PC-9 (cell line): ENCODE data around the gene CBX1.

Experiments used
- EZH2 ChIP-seq: fragments of 200-600 bp; sonication (generic); IDR thresholded peaks from 2 replicates; pipeline ENCODE4 v1.8.0; 2017; ENCODE audit warnings: antibody characterized with exemption, low read depth
- TF ChIP-seq, protein P1 (sequence below): fragments of 200-600 bp; sonication (generic); conservative IDR thresholded peaks from 2 replicates; pipeline ENCODE4 v1.6.1; 2017; ENCODE audit warnings: mixed run types, antibody characterized with exemption, mild to moderate bottlenecking, moderate library complexity

DNA sequence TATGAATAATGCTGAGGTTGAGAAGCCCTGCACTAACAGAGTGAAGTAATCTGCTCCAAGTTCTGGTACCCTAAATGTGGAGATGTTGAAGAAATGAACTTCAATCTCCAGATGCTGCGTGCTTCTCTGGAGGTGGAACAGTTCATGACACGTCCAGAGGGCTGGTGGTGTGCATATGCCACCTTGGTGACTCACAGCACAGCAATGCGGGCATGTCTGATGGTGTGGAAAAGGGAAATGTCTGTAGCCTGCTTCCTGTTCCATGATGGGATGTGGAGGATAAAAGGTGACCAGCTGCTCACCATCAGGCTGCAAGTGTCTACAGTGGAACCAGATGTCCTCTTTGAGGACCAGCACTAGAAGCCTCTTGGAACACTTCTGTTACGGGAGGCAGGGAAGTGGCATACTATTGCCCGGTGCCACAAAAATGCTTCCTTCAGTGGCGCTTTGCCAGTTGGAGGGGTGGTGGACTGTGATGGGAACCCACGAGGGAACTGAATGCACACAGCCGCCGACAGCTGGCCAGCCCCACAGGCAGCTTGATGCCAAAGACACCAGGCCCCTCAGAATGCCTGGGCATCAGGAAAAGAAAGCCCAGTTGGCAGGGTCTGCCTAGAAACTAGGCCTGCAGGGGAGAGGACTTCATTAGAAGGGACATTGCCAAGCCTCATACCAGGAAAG, 26.2 kb upstream of the CBX1 start:
- TF ChIP-seq, protein P1, sequence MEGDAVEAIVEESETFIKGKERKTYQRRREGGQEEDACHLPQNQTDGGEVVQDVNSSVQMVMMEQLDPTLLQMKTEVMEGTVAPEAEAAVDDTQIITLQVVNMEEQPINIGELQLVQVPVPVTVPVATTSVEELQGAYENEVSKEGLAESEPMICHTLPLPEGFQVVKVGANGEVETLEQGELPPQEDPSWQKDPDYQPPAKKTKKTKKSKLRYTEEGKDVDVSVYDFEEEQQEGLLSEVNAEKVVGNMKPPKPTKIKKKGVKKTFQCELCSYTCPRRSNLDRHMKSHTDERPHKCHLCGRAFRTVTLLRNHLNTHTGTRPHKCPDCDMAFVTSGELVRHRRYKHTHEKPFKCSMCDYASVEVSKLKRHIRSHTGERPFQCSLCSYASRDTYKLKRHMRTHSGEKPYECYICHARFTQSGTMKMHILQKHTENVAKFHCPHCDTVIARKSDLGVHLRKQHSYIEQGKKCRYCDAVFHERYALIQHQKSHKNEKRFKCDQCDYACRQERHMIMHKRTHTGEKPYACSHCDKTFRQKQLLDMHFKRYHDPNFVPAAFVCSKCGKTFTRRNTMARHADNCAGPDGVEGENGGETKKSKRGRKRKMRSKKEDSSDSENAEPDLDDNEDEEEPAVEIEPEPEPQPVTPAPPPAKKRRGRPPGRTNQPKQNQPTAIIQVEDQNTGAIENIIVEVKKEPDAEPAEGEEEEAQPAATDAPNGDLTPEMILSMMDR = no peak
- no peak for TF ChIP-seq EZH2
